Cardiac fibroblast (primary cell): ENCODE data around the gene TNFSF9.

Experiments
- DNase-seq, 2 donors: peaks; one replicate each; pipeline versions ENCODE4 v3.0.0 to v3.0.0-alpha.2; 2010; ENCODE audit warnings: low read depth in 2 of 2
- H3K4me3 ChIP-seq, 2 donors: replicated peaks in 1 of 2; 1 replicate in 1 of 2; 2 replicates in 1 of 2; pipeline ENCODE4 v1.5.1; 2011; ENCODE audit warnings: low read depth in 2 of 2, low read length in 2 of 2, mild to moderate bottlenecking in 2 of 2, moderate library complexity in 1 of 2
- TF ChIP-seq, protein P1 (sequence below): IDR thresholded peaks from one replicate; pipeline ENCODE4 v1.5.1; 2011; ENCODE audit warnings: low read depth, mild to moderate bottlenecking, low read length, inconsistent platforms

The TNFSF9 gene

DNA sequence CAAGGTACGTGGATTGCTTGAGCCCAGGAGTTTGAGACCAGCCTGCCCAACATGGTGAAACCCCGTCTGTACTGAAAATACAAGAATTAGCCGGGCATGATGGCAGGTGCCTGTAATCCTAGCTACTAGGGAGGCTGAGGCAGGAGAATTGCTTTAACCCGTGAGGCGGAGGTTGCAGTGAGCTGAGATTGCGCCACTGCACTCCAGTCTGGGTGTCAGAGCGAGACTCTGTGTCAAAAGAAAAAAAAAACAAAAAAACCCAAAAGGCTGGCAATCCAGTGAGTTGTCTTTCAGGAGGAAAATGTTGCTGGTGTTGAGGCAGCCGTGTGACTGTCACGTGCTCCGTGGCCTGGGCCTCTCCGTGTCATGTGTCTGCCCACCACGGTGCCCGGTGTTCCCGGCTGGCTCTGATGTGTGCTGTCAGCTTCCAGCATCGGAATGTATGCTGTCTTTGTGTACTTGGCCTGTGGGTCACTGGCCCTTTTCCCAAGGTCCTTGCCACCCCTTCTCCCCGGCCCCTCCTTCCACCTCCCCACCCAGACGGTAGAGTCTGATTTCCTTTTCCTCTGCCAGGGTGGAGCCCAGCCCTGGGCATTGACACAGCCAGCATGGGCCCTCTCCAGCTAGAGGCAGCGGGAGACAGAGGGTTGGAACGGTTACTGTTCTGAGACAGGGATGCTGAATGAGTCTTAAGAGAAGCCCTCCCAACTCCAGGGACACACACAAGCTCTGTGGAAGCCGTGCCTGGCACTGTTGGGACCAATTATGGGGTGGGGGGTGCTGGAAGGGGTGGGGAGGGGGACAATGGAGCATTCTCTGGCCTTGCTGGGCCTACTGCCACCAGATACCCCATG lies 21.5 kb upstream of the TNFSF9 start:
- no peak for DNase-seq
- H3K4me3 ChIP-seq, result no peak overlapping the region
- TF ChIP-seq, protein P1, sequence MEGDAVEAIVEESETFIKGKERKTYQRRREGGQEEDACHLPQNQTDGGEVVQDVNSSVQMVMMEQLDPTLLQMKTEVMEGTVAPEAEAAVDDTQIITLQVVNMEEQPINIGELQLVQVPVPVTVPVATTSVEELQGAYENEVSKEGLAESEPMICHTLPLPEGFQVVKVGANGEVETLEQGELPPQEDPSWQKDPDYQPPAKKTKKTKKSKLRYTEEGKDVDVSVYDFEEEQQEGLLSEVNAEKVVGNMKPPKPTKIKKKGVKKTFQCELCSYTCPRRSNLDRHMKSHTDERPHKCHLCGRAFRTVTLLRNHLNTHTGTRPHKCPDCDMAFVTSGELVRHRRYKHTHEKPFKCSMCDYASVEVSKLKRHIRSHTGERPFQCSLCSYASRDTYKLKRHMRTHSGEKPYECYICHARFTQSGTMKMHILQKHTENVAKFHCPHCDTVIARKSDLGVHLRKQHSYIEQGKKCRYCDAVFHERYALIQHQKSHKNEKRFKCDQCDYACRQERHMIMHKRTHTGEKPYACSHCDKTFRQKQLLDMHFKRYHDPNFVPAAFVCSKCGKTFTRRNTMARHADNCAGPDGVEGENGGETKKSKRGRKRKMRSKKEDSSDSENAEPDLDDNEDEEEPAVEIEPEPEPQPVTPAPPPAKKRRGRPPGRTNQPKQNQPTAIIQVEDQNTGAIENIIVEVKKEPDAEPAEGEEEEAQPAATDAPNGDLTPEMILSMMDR, result no peak

DNA sequence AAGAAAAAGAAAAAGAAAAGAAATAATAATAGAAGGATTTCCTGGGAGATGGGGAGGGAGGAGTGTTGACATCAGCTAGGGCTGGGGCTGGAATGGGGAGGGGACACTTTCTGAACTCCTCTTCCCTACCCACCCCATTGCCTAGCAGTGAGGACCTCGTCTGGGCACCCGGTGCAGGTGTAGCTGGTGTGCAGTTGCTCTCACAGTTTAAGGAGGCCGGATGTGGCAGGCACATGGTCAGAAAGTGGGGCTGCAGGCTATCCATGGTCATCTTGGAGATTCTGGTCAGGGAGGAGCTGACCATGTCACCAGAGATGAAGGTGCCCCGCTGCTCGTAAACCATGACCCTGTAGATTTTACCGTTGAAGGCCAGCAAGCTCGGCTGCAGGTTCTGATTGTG lies 20.2 kb upstream of the TNFSF9 start:
- H3K4me3 ChIP-seq, result no peak overlapping the region
- TF ChIP-seq, protein P1, result no peak
- no peak for DNase-seq

DNA sequence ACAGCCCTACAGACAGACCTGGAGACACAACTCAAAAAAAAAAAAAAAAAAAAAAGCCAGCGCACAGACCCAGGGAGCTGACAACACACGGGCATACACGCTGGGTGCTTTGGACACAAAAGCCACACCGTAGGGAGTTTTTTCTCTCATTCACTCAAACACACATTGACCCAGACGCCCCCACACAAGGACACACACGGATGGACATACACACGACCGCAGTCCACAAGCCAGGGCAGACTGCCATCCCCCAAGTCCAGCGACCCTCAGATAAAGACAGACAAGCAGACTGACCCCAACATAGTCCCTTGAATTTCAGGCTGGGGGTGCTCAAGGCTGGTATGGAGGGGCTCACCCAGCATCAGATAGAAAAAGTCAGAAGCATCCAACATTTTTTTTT lies 16.7 kb upstream of the TNFSF9 start:
- H3K4me3 ChIP-seq, result no peak overlapping the region
- TF ChIP-seq, protein P1, result no peak

DNA sequence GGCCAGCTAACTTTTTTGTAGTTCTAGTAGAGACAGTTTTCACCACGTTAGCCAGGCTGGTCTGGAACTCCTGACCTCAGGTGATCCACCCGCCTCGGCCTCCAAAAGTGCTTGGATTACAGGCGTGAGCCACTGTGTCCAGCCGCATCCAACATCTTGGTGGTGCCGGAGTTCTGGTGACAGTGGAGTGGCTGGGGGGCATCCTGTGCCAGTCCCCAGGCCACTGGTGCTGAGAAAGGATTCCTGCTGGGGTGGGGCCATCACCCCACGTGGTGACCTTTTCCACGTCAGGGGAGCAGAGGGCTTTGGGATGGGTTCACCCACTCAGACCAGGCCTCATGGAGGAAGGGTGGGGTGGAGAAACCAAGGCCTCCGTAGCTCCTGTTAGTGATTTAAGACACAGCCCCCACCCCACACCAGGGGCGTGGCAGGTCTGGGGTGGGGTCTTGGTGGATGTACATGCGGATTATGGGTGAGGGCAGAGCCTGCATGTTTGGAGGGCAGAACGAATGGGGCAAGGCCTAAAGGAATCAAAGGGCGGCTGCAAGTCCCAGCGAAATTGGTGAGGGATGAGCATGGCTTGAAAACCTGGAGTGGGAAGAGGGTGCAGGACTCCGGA lies 15.8 kb upstream of the TNFSF9 start:
- TF ChIP-seq, protein P1, result no peak
- no peak overlapping the region for H3K4me3 ChIP-seq
- DNase-seq, result no peak

More for the DNA sequence above, 16.7 kb upstream of the TNFSF9 start:
- no peak for DNase-seq

DNA sequence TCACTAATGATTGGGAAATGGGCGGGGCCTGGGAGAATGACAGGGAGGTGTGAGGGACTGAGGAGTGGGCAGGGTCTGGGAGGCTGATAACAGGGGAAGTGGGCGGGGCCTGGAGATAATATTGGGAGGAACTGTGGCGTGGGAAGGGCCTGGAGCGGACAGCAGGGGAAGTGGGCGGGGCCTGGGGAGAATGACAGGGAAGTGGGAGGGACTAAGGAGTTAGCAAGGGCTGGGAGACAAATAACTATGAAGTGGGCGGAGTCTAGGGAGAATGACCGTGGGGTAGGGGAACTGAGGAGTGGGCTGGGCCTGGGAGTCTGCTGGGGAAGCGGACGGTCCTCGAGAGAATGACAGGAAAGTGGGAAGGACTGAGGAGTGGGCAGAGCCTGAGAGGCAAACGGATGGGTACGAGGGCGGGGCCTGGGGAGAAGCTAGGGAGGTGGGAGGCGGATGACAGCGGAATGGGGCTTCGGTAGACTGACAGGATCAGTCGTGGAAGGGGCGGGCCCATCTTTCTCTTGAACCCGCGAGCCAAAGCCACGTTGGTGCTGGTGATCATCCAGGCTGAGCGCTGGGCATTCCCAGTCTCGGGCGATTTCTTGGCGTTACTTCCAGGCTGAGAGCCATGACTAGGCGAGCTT lies 14.7 kb upstream of the TNFSF9 start:
- DNase-seq, result peak; percentile 90 to 96
- TF ChIP-seq, protein P1, result no peak
- H3K4me3 ChIP-seq, result peak overlapping the region; percentile 58 to 65

DNA sequence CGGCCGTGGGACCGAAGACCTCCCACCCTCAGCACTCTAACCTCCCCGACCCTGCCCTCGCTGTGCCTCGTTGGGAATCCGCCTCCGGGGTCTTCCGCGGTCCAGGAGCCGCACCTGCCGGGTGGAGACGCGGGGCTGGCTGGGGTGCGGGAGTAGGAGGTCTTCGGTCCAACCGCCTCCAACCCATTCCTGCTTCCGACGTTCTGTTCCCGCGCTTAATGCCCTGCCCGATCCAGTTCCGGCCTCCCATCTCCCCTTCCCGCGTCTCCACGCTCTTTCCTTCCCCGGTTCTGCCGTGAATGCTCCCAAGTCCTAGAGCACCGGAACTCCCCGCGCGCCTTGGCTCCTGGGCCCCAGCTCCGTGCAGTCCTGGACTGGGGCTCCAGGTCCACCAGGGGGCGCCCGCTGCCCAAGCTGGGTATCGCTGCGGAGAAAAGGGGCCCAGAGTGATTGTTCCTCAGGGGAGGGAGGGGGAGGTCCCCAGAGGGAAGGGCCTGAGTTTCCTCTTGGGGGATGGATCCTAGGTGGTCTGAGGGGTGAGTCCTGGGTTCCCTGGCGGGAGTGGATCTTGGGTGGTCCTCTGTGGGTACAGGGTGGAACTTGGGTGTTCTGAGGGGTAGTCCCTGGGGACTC lies 14.1 kb upstream of the TNFSF9 start:
- peak overlapping the region; percentile 58 to 65 for H3K4me3 ChIP-seq
- DNase-seq, result peak; percentile 84 to 87

More for the DNA sequence above, 14.1 kb upstream of the TNFSF9 start:
- TF ChIP-seq, protein P1, result peak; percentile 97
